ENCODE results near the gene SYT1. TPM values are rescaled to one million over a fixed set of nuclear protein-coding genes. Genes with fewer than 3 reads are reported as not detected.

The SYT1 gene
- total RNA-seq, 6 experiments from 2014 or later = 3.5 to 10.5 (median 9.1) TPM

GRCh38 chr12:79296133-79296532, 431.6 kb downstream of the SYT1 start:
- no peak for TF ChIP-seq CTCF (IDR thresholded peaks at IDR 0.05)
- no peak for DNase-seq
- Mint-ChIP-seq H3K36me3 (ENCODE audit: low read depth) (no peaks in the 10 kb centered on the region), H3K4me1 (ENCODE audit: low read depth) (peaks cover 26% of the 10 kb centered on the region), H3K4me3 (no peak overlapping the region), H3K27ac (no peak overlapping the region), H3K27me3 (ENCODE audit: insufficient read depth) (no peaks in the 10 kb centered on the region), H3K9me3 (no peaks in the 10 kb centered on the region)

- no peak for DNase-seq
- no peak for TF ChIP-seq CTCF (IDR thresholded peaks at IDR 0.05)
- Mint-ChIP-seq H3K36me3 (ENCODE audit: low read depth) (no peaks in the 10 kb centered on the region), H3K4me1 (ENCODE audit: low read depth) (peaks cover 26% of the 10 kb centered on the region), H3K4me3 (no peak overlapping the region), H3K9me3 (no peaks in the 10 kb centered on the region), H3K27ac (no peak overlapping the region), H3K27me3 (ENCODE audit: insufficient read depth) (no peaks in the 10 kb centered on the region)
These were observed 432.3 kb downstream of the SYT1 start for GRCh38 chr12:79296871-79297270.

- H3K9me3 Mint-ChIP-seq = no peaks in the 10 kb centered on the region
- no peaks in the 10 kb centered on the region for H3K27me3 Mint-ChIP-seq (ENCODE audit: insufficient read depth)
- no peak for DNase-seq
- peaks cover 26% of the 10 kb centered on the region for H3K4me1 Mint-ChIP-seq (ENCODE audit: low read depth)
- no peak overlapping the region for H3K4me3 Mint-ChIP-seq
- H3K36me3 Mint-ChIP-seq (ENCODE audit: low read depth) = no peaks in the 10 kb centered on the region
- TF ChIP-seq CTCF (IDR thresholded peaks at IDR 0.05) = no peak
- no peak overlapping the region for H3K27ac Mint-ChIP-seq
These were observed 433.9 kb downstream of the SYT1 start for GRCh38 chr12:79298506-79298905.

GRCh38 chr12:79299447-79300198, 435.0 kb downstream of the SYT1 start:
- H3K4me1 Mint-ChIP-seq (ENCODE audit: low read depth) = peaks cover 26% of the 10 kb centered on the region
- no peak for TF ChIP-seq CTCF (IDR thresholded peaks at IDR 0.05)
- H3K9me3 Mint-ChIP-seq = no peaks in the 10 kb centered on the region
- H3K36me3 Mint-ChIP-seq (ENCODE audit: low read depth) = no peaks in the 10 kb centered on the region
- H3K27ac Mint-ChIP-seq = no peak overlapping the region
- H3K4me3 Mint-ChIP-seq = no peak overlapping the region
- H3K27me3 Mint-ChIP-seq (ENCODE audit: insufficient read depth) = no peaks in the 10 kb centered on the region
- DNase-seq = no peak

- Mint-ChIP-seq H3K27me3 (ENCODE audit: insufficient read depth) (no peaks in the 10 kb centered on the region), H3K27ac (no peak overlapping the region)
- no peak for TF ChIP-seq CTCF (IDR thresholded peaks at IDR 0.05)
These were observed 435.6 kb downstream of the SYT1 start for GRCh38 chr12:79300199-79300568.

More at GRCh38 chr12:79300199-79300568, 435.6 kb downstream of the SYT1 start:
- Mint-ChIP-seq H3K4me3 (no peak overlapping the region), H3K9me3 (no peaks in the 10 kb centered on the region), H3K4me1 (ENCODE audit: low read depth) (peaks cover 26% of the 10 kb centered on the region), H3K36me3 (ENCODE audit: low read depth) (no peaks in the 10 kb centered on the region)
- peak; percentile 16 for DNase-seq
